Loucy (cell line): ENCODE results near the gene FRG2.
"Not testable (repeated sequence)": the region's sequence is repeated elsewhere in the genome, so short reads cannot be mapped to it uniquely, and the experiment has no call there.

Source experiments
- EZH2phosphoT487 ChIP-seq: fragments of 200-600 bp; IDR thresholded peaks from 2 replicates; pipeline ENCODE4 v1.6.1; 2018; ENCODE audit warnings: antibody characterized with exemption, mild to moderate bottlenecking, moderate library complexity, borderline replicate concordance
- TF ChIP-seq, protein P1 (sequence below): fragments of 200-600 bp; sonication (generic); conservative IDR thresholded peaks from 2 replicates; pipeline ENCODE4 v1.5.1; 2014; ENCODE audit warnings: mild to moderate bottlenecking, antibody characterized with exemption, low read length

DNA sequence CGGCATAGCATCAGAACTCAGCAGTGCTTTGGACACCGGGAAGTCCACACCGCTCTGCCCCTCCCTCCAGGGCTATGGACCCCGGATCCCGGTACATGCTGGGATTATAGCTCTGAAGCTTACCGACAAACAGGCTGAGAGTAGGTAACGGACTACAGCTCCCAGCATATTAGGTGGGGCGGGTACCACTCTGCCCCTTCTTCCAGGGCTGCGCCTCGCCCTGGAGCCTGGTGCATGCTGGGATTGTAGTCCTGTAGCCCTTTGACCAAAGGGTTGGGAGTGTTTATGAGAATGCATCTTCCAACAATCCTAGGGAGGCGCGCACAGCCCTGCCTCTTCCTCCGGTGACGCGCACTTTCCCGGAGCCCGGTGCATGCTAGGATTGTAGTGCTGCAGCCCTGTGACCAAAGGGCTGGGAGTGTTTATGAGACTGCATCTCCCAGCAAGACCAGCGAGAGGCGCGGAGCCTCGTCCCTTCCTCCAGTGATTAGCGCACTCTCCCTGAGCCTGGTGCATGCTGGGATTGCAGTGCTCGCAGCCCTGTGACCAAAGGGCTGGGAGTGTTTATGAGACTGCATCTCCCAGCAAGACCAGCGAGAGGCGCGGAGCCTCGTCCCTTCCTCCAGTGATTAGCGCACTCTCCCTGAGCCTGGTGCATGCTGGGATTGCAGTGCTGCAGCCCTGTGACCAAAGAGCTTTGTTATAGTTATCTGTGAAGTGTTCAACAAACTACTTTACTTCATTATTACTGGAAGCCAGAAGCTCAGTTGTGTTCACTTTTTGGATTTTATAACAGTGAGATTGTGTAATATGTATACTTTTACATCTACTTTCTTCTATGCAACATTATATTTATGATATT is 22.6 kb upstream of the FRG2 start:
- TF ChIP-seq, protein P1, sequence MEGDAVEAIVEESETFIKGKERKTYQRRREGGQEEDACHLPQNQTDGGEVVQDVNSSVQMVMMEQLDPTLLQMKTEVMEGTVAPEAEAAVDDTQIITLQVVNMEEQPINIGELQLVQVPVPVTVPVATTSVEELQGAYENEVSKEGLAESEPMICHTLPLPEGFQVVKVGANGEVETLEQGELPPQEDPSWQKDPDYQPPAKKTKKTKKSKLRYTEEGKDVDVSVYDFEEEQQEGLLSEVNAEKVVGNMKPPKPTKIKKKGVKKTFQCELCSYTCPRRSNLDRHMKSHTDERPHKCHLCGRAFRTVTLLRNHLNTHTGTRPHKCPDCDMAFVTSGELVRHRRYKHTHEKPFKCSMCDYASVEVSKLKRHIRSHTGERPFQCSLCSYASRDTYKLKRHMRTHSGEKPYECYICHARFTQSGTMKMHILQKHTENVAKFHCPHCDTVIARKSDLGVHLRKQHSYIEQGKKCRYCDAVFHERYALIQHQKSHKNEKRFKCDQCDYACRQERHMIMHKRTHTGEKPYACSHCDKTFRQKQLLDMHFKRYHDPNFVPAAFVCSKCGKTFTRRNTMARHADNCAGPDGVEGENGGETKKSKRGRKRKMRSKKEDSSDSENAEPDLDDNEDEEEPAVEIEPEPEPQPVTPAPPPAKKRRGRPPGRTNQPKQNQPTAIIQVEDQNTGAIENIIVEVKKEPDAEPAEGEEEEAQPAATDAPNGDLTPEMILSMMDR = not testable (repeated sequence)
- TF ChIP-seq EZH2phosphoT487 = not testable (repeated sequence)
